Brain pericyte (primary cell): ENCODE data around the gene ACTG2.

Source experiments
- DNase-seq: peaks from one replicate; pipeline ENCODE4 v3.0.0-alpha.2; 2012; ENCODE audit warnings: low read depth, low spot score

The ACTG2 gene

GRCh38 chr2:73968357-73968937 lies 75.6 kb downstream of the ACTG2 start:
- DNase-seq: no peak

- no peak for DNase-seq
Measured at GRCh38 chr2:73969356-73969755, 76.5 kb downstream of the ACTG2 start.
